Astrocyte (in vitro differentiated cells and primary cell): ENCODE measurements around the gene IPCEF1. TPM values are rescaled to one million over a fixed set of nuclear protein-coding genes. Genes with fewer than 3 reads are reported as not detected.

Experiments
- DNase-seq: peaks from one replicate; pipeline ENCODE4 v3.0.0-alpha.2; 2010; ENCODE audit warnings: low read depth
- FAIRE-seq: peaks from 2 replicates; lab custom pipeline; 2011; peaks lifted over from hg19 to GRCh38; lab: Jason Lieb, UNC
- H2AFZ ChIP-seq: 2 replicates; pipeline ENCODE4 v1.6.0; 2012; ENCODE audit warnings: low read depth, low read length, inconsistent platforms
- H3K27ac ChIP-seq: 2 replicates; pipeline ENCODE4 v1.5.1; 2011; ENCODE audit warnings: low read depth, low read length, inconsistent platforms
- H3K27me3 ChIP-seq: 2 replicates; pipeline ENCODE4 v1.6.0; 2011; ENCODE audit warnings: low read length, inconsistent platforms; ENCODE audit not compliant: insufficient read depth
- H3K36me3 ChIP-seq: 2 replicates; pipeline ENCODE4 v1.5.1; 2011; ENCODE audit warnings: low read length, inconsistent platforms; ENCODE audit not compliant: insufficient read depth
- H3K4me1 ChIP-seq: 2 replicates; pipeline ENCODE4 v1.5.1; 2011; ENCODE audit warnings: low read length, inconsistent platforms; ENCODE audit not compliant: insufficient read depth
- H3K4me2 ChIP-seq: 2 replicates; pipeline ENCODE4 v1.6.0; 2012; ENCODE audit warnings: low read length, inconsistent platforms
- H3K4me3 ChIP-seq: 2 replicates; pipeline ENCODE4 v1.5.1; 2011; ENCODE audit warnings: low read depth, mild to moderate bottlenecking, low read length, inconsistent platforms; ENCODE audit not compliant: insufficient read depth
- H3K79me2 ChIP-seq: 2 replicates; pipeline ENCODE4 v1.6.0; 2012; ENCODE audit warnings: mild to moderate bottlenecking, low read length, inconsistent platforms; ENCODE audit not compliant: insufficient read depth
- H3K9ac ChIP-seq: 2 replicates; pipeline ENCODE4 v1.6.0; 2012; ENCODE audit warnings: mild to moderate bottlenecking, low read length, inconsistent platforms
- H3K9me3 ChIP-seq: 2 replicates; pipeline ENCODE4 v1.5.1; 2012; ENCODE audit warnings: low read depth, mild to moderate bottlenecking, low read length, inconsistent platforms; ENCODE audit not compliant: insufficient read depth
- H4K20me1 ChIP-seq: 2 replicates; pipeline ENCODE4 v1.6.0; 2012; ENCODE audit warnings: low read length, inconsistent platforms; ENCODE audit not compliant: insufficient read depth
- H3K27ac Mint-ChIP-seq: one replicate; pipeline ENCODE4 v1.8.0; 2021; ENCODE audit warnings: mild to moderate bottlenecking, mixed read lengths; ENCODE audit not compliant: unreplicated experiment
- H3K27me3 Mint-ChIP-seq: one replicate; pipeline ENCODE4 v1.8.0; 2021; ENCODE audit warnings: low read depth, mixed read lengths; ENCODE audit not compliant: unreplicated experiment
- H3K36me3 Mint-ChIP-seq: one replicate; pipeline ENCODE4 v1.8.0; 2021; ENCODE audit warnings: low read depth, mixed read lengths; ENCODE audit not compliant: unreplicated experiment
- H3K4me1 Mint-ChIP-seq: one replicate; pipeline ENCODE4 v1.8.0; 2021; ENCODE audit warnings: low read depth, mixed read lengths; ENCODE audit not compliant: unreplicated experiment
- H3K4me3 Mint-ChIP-seq: one replicate; pipeline ENCODE4 v1.8.0; 2021; ENCODE audit warnings: mild to moderate bottlenecking, moderate library complexity, mixed read lengths; ENCODE audit not compliant: unreplicated experiment
- H3K9me3 Mint-ChIP-seq: one replicate; pipeline ENCODE4 v1.8.0; 2021; ENCODE audit warnings: mild to moderate bottlenecking, mixed read lengths; ENCODE audit not compliant: unreplicated experiment
- CTCF ChIP-seq: IDR thresholded peaks from 2 replicates; pipeline ENCODE4 v1.5.1; 2011; ENCODE audit warnings: low read depth, mild to moderate bottlenecking, inconsistent platforms, low read length, moderate library complexity; ENCODE audit not compliant: insufficient read depth
- EZH2 ChIP-seq: IDR thresholded peaks from 2 replicates; pipeline ENCODE4 v1.6.1; 2012; ENCODE audit warnings: mild to moderate bottlenecking, low read length, inconsistent platforms; ENCODE audit not compliant: insufficient read depth
- total RNA-seq: library from RNA; stranded (reverse); gene quantifications from 2 replicates; pipeline ENCODE4 v1.2.1, GENCODE V29; 2021

IPCEF1 gene
- total RNA-seq, 1 donor from 2014 or later: 0.16 TPM

GRCh38 chr6:154297721-154298120, 58.9 kb downstream of the IPCEF1 start:
- Histone ChIP-seq H3K4me2 (peak overlapping the region; percentile 44), H2AFZ (no peak overlapping the region), H3K79me2 (no peaks in the 10 kb centered on the region), H3K36me3 (no peaks in the 10 kb centered on the region), H4K20me1 (no peaks in the 10 kb centered on the region), H3K9ac (no peak overlapping the region), H3K9me3 (no peaks in the 10 kb centered on the region), H3K27ac (no peak overlapping the region), H3K4me3 (no peak overlapping the region), H3K27me3 (no peaks in the 10 kb centered on the region), H3K4me1 (peaks cover 30% of the 10 kb centered on the region)
- peak; percentile 67 for DNase-seq
- no peak for FAIRE-seq
- no peak overlapping the region for H3K4me3 Mint-ChIP-seq
- no peaks in the 10 kb centered on the region for H3K27me3 Mint-ChIP-seq
- TF ChIP-seq EZH2 (no peak), CTCF (no peak)
- peaks cover 28% of the 10 kb centered on the region for H3K4me1 Mint-ChIP-seq
- H3K27ac Mint-ChIP-seq: no peak overlapping the region
- no peaks in the 10 kb centered on the region for H3K36me3 Mint-ChIP-seq
- H3K9me3 Mint-ChIP-seq: peaks cover 2% of the 10 kb centered on the region

DNA sequence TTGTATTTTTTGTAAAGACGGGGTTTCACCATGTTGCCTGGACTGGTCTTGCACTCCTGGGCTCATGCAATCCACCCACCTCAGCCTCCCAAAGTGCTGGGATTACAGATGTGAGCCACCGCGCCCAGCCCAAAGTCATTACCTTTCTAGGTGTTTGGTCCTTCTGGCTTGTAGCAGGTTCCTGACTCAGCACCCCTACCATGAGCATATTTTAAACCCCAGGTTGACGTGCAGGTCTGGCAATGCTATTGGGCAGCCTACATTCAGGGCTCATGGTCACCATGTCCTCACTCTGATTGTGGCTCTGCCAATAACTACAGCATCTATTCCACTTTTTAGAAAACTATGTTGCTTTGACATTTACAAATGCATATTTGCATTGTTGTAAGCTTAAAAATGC, 59.4 kb downstream of the IPCEF1 start:
- no peaks in the 10 kb centered on the region for H4K20me1 ChIP-seq

More for the DNA sequence above, 59.4 kb downstream of the IPCEF1 start:
- Histone ChIP-seq H3K4me2 (no peak overlapping the region), H3K4me3 (no peak overlapping the region), H3K79me2 (no peaks in the 10 kb centered on the region), H2AFZ (no peak overlapping the region), H3K27me3 (no peaks in the 10 kb centered on the region), H3K9ac (no peak overlapping the region), H3K4me1 (peaks cover 32% of the 10 kb centered on the region), H3K27ac (no peak overlapping the region), H3K36me3 (no peaks in the 10 kb centered on the region), H3K9me3 (no peaks in the 10 kb centered on the region)
- no peak for DNase-seq
- Mint-ChIP-seq H3K27ac (no peak overlapping the region), H3K36me3 (no peaks in the 10 kb centered on the region), H3K4me3 (no peak overlapping the region), H3K4me1 (peaks cover 32% of the 10 kb centered on the region), H3K27me3 (no peaks in the 10 kb centered on the region), H3K9me3 (peaks cover 2% of the 10 kb centered on the region)
- TF ChIP-seq EZH2 (no peak), CTCF (no peak)
- FAIRE-seq: no peak
